Kidney epithelial cell (primary cell): ENCODE measurements around the gene AFAP1L2. TPM values are rescaled to one million over a fixed set of nuclear protein-coding genes. Genes with fewer than 3 reads are reported as not detected.

Experiments
- DNase-seq: peaks from one replicate; pipeline ENCODE4 v3.0.0-alpha.2; 2010; ENCODE audit warnings: low read depth
- H3K27me3 ChIP-seq: 2 replicates; pipeline ENCODE4 v1.6.0; 2011; ENCODE audit warnings: low read length; ENCODE audit not compliant: control insufficient read depth, insufficient read depth
- H3K36me3 ChIP-seq: 2 replicates; pipeline ENCODE4 v1.5.1; 2011; ENCODE audit warnings: low read length; ENCODE audit not compliant: control insufficient read depth, insufficient read depth
- H3K4me3 ChIP-seq: 2 replicates; pipeline ENCODE4 v1.5.1; 2011; ENCODE audit warnings: low read depth, mild to moderate bottlenecking, control low read depth, low read length
- total RNA-seq: library from RNA; depleted of rRNA; stranded (reverse); fragments of >200 nt; gene quantifications from 2 replicates; pipeline ENCODE4 v1.2.3, GENCODE V29; 2015
- TF ChIP-seq, protein P1 (sequence below): IDR thresholded peaks from 2 replicates; pipeline ENCODE4 v1.5.1; 2011; ENCODE audit warnings: mild to moderate bottlenecking, moderate library complexity, low read length, control low read depth, inconsistent platforms; ENCODE audit not compliant: insufficient read depth, poor library complexity, severe bottlenecking

AFAP1L2 gene
- total RNA-seq, 1 donor from 2014 or later: 10.2 TPM

DNA sequence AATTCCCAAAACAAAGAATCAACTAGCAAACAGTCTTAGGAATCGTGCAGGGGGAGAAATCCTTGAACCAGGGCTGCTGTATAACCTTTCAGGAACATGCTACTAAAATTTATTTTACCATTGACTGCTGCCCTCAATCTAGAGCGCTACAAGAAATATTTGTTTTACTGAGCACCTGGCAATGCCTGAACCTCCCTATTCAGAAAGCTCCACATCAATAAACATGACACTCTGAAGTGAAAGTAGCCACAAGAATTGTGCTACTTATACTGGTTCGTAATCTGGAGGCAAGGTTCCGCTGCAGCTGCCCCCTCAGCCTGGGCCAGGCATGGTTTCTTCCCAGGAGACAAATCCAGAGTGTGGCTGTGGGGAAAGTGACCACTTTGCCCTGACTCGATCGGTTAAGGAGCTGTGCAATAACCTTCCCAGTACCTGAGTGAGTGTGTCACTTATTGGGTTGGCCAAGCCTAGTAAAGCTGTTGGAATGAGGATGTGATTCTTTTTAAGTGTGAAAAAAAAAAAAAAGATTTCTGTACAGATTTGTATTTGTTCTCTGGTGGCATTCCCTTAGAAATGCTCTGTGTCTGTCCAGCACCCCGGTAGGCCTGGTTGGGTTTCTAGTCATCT lies 157.5 kb downstream of the AFAP1L2 start:
- Histone ChIP-seq H3K36me3 (no peaks in the 10 kb centered on the region), H3K27me3 (peaks cover 6% of the 10 kb centered on the region), H3K4me3 (no peak overlapping the region)
- DNase-seq: peak; percentile 74
- TF ChIP-seq, protein P1, sequence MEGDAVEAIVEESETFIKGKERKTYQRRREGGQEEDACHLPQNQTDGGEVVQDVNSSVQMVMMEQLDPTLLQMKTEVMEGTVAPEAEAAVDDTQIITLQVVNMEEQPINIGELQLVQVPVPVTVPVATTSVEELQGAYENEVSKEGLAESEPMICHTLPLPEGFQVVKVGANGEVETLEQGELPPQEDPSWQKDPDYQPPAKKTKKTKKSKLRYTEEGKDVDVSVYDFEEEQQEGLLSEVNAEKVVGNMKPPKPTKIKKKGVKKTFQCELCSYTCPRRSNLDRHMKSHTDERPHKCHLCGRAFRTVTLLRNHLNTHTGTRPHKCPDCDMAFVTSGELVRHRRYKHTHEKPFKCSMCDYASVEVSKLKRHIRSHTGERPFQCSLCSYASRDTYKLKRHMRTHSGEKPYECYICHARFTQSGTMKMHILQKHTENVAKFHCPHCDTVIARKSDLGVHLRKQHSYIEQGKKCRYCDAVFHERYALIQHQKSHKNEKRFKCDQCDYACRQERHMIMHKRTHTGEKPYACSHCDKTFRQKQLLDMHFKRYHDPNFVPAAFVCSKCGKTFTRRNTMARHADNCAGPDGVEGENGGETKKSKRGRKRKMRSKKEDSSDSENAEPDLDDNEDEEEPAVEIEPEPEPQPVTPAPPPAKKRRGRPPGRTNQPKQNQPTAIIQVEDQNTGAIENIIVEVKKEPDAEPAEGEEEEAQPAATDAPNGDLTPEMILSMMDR: no peak

DNA sequence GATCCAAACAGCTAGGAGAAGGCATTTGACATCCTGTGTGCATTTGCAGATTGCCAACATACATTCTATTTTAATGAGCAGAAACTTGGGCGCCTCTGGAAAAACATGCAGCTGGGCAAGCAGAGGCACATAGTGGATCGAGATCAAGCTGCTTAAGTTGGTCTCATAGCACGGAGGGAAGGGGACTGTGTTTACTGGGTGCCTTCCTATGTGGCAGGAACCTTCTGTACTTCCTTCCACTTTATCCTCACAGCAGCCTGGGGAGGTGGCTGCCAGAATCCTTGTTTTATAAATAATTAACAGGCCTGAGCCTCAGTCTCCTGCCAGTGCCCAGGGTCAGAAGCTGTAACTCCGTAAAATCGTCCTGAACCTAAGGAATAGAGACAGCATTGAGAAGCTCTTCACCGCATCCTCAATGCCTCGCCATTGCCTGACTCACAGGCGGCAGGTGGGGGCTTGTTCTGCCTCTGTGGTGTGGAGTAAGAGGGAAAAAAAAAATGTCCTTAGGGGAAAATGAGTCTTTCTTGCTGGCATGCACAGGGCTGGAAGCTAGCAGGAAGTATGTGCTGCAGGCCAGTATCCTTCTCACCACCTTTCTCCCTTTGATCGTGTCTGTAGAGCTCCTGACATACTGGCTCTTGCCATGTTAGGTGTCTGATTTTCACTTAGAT lies 159.0 kb downstream of the AFAP1L2 start:
- peak; percentile 43 for DNase-seq
- Histone ChIP-seq H3K4me3 (no peak overlapping the region), H3K36me3 (no peaks in the 10 kb centered on the region)

More for the DNA sequence above, 159.0 kb downstream of the AFAP1L2 start:
- TF ChIP-seq, protein P1: no peak
- peaks cover 11% of the 10 kb centered on the region for H3K27me3 ChIP-seq

Other genes with a start within 250 kb of the AFAP1L2 start
- 11.6 and 14.1 TPM in 2 replicates for gene CCDC186, start 230.3 kb downstream of the AFAP1L2 start, total RNA-seq
- gene TDRD1, start 225.1 kb downstream of the AFAP1L2 start, total RNA-seq: not detected in 2 replicates
- 2.2 and 3.8 TPM in 2 replicates for gene VWA2, start 165.2 kb downstream of the AFAP1L2 start, total RNA-seq